Esophagus squamous epithelium (tissue), 5 donors: ENCODE data around the gene GMIP. TPM values are rescaled to one million over a fixed set of nuclear protein-coding genes. Genes with fewer than 3 reads are reported as not detected.

Source experiments
- DNase-seq: peaks from one replicate; lab custom pipeline; 2025; lab: John Stamatoyannopoulos, UW
- H3K27ac ChIP-seq, 4 donors: fragments of 200-600 bp; sonication (generic); one replicate each; pipeline ENCODE4 v1.5.1; 2016 to 2019; ENCODE audit warnings: mild to moderate bottlenecking in 1 of 4
- H3K27me3 ChIP-seq, 4 donors: fragments of 200-600 bp; sonication (generic); 1 replicate in 3 of 4; 2 replicates in 1 of 4; pipeline versions ENCODE4 v1.5.1 to v1.6.0; 2017 to 2021; ENCODE audit warnings: antibody characterized with exemption in 1 of 4
- H3K36me3 ChIP-seq, 3 donors: fragments of 200-600 bp; sonication (generic); one replicate each; pipeline ENCODE4 v1.5.1; 2016 to 2019
- H3K4me1 ChIP-seq, 3 donors: fragments of 200-600 bp; sonication (generic); one replicate each; pipeline ENCODE4 v1.5.1; 2017 to 2019
- H3K4me3 ChIP-seq, 4 donors: fragments of 200-600 bp; sonication (generic); 1 replicate in 3 of 4; 2 replicates in 1 of 4; pipeline ENCODE4 v1.5.1; 2016 to 2019; ENCODE audit warnings: mild to moderate bottlenecking in 2 of 4, moderate library complexity in 1 of 4
- H3K9me3 ChIP-seq, 3 donors: fragments of 200-600 bp; sonication (generic); one replicate each; pipeline ENCODE4 v1.5.1; 2016 to 2019
- CTCF ChIP-seq, 6 experiments: fragments of 450-650 bp in 4 of 6; fragments of 200-600 bp in 2 of 6; sonication (generic) in 2 of 6; IDR thresholded peaks; one replicate each; pipeline ENCODE4 v1.5.1; 2016 to 2019; ENCODE audit warnings: antibody characterized with exemption in 6 of 6, mild to moderate bottlenecking in 4 of 6, moderate library complexity in 4 of 6
- POLR2A ChIP-seq, 4 donors: fragments of 450-650 bp; IDR thresholded peaks; one replicate each; pipeline ENCODE4 v1.6.1; 2017; ENCODE audit warnings: antibody characterized with exemption in 4 of 4, mild to moderate bottlenecking in 4 of 4, moderate library complexity in 3 of 4
- WGBS, 2 donors: methylation state at CpG; one replicate each; pipeline ENCODE4 v1.1.5; 2018; 5-methylcytosine and 5-hydroxymethylcytosine counted together
- intact Hi-C: fragments of 100-400 bp; cut with DNase I; formaldehyde crosslinking; loops from one replicate; pipeline ENCODE4 v1.15.0; 2022
- total RNA-seq, 4 donors: library from RNA; depleted of rRNA; stranded (reverse); fragments of >200 nt; gene quantifications; one replicate each; pipeline ENCODE4 v1.1.0, GENCODE V29; 2016
- donor health status: DM: yes; HTN: yes; CAD: no.

Gene GMIP
- total RNA-seq, 4 donors from 2014 or later, result 7.0 to 22.8 (median 10.0) TPM

- Histone ChIP-seq H3K36me3 (peaks cover 6 to 43% (median 10%) of the 10 kb centered on the region in 3 donors), H3K27ac (no peak overlapping the region), H3K4me1 (peaks cover 10 to 28% (median 11%) of the 10 kb centered on the region in 3 donors), H3K9me3 (no peaks in the 10 kb centered on the region), H3K4me3 (no peak overlapping the region), H3K27me3 (peaks cover 0 to 9% (median 0%) of the 10 kb centered on the region in 4 donors)
- TF ChIP-seq POLR2A (IDR thresholded peaks at IDR 0.05) (no peak), CTCF (IDR thresholded peaks at IDR 0.05) (no peak)
- WGBS, 2 donors, result 78 to 100% methylated on average over 1 of the region's 2 CpGs
- no peak for DNase-seq
- intact Hi-C loops, result no loop called here
These were observed 13.0 kb downstream of the GMIP start for GRCh38 chr19:19630426-19630825.

DNA sequence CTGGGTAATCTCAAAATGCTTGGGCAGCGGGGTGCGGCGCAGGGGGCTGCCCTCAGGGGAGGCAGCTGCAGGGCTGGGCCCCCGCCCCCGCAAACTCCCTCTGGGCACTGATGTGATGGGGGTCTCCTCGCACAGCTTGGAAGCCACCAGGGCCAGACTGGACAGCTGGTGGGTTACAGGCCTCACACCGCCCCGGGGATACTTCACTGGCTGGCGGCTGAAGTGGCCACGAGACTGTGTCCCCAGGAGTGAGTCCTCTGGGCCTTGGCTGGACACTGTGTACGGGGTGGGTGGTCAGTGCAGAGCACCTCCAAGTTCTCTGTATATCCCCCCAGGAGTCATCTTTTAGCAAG lies 13.4 kb downstream of the GMIP start:
- intact Hi-C loops, result no loop called here

DNA sequence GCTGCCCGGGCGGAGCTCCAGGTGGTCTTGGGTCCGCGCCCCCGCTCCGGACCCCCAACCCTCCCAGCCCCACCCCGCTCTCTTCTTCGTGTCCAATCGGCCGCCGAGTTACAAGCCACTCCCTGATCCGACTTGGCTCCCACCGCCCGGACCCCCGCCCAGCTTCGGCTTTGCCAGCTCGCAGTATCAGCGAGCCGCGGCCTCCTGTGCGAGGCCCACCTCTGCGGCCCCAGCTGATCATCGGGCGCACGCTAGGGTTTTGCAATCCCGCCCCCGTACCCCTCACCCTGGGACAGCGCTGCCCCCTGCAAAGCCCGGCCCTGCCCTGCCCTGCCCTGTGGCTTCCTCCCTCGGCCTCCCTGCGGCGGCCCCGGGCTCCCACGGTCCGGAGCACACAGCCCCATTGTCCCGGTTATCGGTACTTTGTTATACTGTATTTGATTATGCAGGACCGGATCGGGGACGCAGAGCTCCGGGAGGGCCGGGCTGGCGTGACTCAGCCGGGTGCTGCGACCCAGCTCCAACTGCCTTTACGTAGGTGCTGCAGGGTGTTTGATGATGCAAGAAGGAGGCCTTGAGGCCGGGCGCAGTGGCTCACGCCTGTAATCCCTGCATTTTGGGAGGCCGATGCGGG lies 14.8 kb downstream of the GMIP start:
- Histone ChIP-seq H3K27me3 (peaks cover 0 to 9% (median 0%) of the 10 kb centered on the region in 4 donors), H3K27ac (peak overlapping the region; percentile 84 to 92 (median 89)), H3K36me3 (peaks cover 0 to 34% (median 4%) of the 10 kb centered on the region in 3 donors), H3K4me1 (peaks cover 10 to 28% (median 11%) of the 10 kb centered on the region in 3 donors), H3K9me3 (no peaks in the 10 kb centered on the region), H3K4me3 (peak overlapping the region; percentile 67 to 85 (median 72))
- 33 to 60% methylated on average over 2 to 3 of the region's 51 CpGs for WGBS, 2 donors
- no peak for DNase-seq
- intact Hi-C loops, result no loop called here
- TF ChIP-seq POLR2A (IDR thresholded peaks at IDR 0.05) (peak in 1 of 4 donors; percentile 34), CTCF (IDR thresholded peaks at IDR 0.05) (no peak)

More for the DNA sequence above, 13.4 kb downstream of the GMIP start:
- Histone ChIP-seq H3K27me3 (peaks cover 0 to 9% (median 0%) of the 10 kb centered on the region in 4 donors), H3K27ac (no peak overlapping the region), H3K9me3 (no peaks in the 10 kb centered on the region), H3K4me1 (peaks cover 10 to 28% (median 11%) of the 10 kb centered on the region in 3 donors), H3K4me3 (no peak overlapping the region), H3K36me3 (peaks cover 6 to 39% (median 8%) of the 10 kb centered on the region in 3 donors)
- TF ChIP-seq POLR2A (IDR thresholded peaks at IDR 0.05) (no peak), CTCF (IDR thresholded peaks at IDR 0.05) (no peak)
- WGBS, 2 donors, result 100% methylated on average over 6 of the region's 11 CpGs; no CpG with 5 or more reads in 1 of the 2 donors
- no peak for DNase-seq

DNA sequence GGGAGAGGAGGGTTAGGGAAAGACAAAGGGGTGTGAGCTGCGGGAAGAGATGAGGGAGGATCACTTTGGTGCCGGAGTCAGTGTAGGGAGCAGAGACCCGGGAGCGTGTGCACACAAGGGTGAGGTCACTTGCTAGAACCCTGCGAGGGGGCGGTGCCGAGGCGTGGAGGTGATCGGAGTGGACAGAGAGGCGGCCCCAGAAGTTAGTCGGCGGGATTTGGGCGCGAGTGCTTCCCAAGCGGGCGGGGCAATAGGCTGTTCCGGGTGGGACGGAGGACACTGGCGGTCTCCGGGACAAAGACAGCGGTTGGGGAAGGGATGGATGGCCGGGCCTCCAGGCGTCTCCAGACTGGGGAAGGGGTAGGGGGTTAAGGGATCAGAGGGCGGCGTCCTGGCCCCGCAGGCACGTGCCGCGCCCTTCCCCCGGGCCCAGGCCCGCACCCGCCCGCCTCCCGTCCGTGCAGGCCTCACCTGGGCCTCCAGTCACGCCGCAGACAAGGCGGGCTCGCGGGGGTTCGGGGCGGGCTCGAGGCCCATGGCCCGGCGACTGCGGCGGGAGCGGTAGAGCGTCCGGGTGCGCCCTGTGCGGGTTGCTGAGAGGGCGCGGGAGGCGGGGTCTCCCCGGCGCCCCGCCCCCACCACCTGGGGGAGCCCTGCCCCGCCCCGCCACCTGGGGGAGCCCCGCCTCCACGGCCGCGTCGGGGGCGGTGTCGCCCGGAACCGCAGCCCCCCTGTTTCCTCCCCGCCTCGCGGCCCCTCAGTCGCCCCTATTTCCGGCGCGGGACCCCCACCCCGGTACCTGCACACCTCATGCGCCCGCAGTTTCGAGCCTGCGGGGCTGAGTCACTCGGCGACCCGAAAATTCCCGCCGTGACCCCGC lies 15.6 kb downstream of the GMIP start, which contains the start of gene LPAR2:
TSS of gene LPAR2 (minus strand) at position 600 of the 880 bp plus-strand sequence. CDS start 945 bp downstream, outside the sequence.
- H3K9me3 ChIP-seq, result no peaks in the 10 kb centered on the region
- DNase-seq, result no peak
- H3K27me3 ChIP-seq, result peaks cover 0 to 9% (median 0%) of the 10 kb centered on the region in 4 donors
- peaks cover 0 to 32% (median 0%) of the 10 kb centered on the region in 3 donors for H3K36me3 ChIP-seq
- peaks cover 10 to 28% (median 11%) of the 10 kb centered on the region in 3 donors for H3K4me1 ChIP-seq
- peak within 1 kb of the TSS; percentile 67 to 85 (median 72) for H3K4me3 ChIP-seq
- intact Hi-C loops, result no loop called here
- TF ChIP-seq POLR2A (IDR thresholded peaks at IDR 0.05) (peak in 2 of 4 donors; percentile 18 to 54), CTCF (IDR thresholded peaks at IDR 0.05) (no peak)
- peak within 1 kb of the TSS; percentile 84 to 92 (median 89) for H3K27ac ChIP-seq
- WGBS, 2 donors, result 0 to 2% methylated on average over 5 to 25 of the region's 87 CpGs
